ACC112 (cell line): Measurements from ENCODE around the gene BARD1.
"Not testable (repeated sequence)": the region's sequence is repeated elsewhere in the genome, so short reads cannot be mapped to it uniquely, and the experiment has no call there.

Experiments used
- H2AFZ ChIP-seq: fragments of 200-600 bp; sonication (generic); one replicate; pipeline ENCODE4 v1.6.0; 2017; ENCODE audit warnings: antibody characterized with exemption, low read length; ENCODE audit not compliant: unreplicated experiment
- H3K27ac ChIP-seq: fragments of 200-600 bp; sonication (generic); 2 replicates; pipeline ENCODE4 v1.5.1; 2014; ENCODE audit warnings: low read depth, mild to moderate bottlenecking, antibody characterized with exemption, low read length, moderate library complexity
- H3K27me3 ChIP-seq: fragments of 200-600 bp; sonication (generic); 2 replicates; pipeline ENCODE4 v1.6.1; 2014; ENCODE audit warnings: mild to moderate bottlenecking, antibody characterized with exemption, low read length, moderate library complexity, mixed read lengths; ENCODE audit not compliant: insufficient read depth
- H3K36me3 ChIP-seq: fragments of 200-600 bp; sonication (generic); 2 replicates; pipeline ENCODE4 v1.6.1; 2016; ENCODE audit warnings: mild to moderate bottlenecking, antibody characterized with exemption, low read length, moderate library complexity, mixed read lengths; ENCODE audit not compliant: insufficient read depth
- H3K4me1 ChIP-seq: fragments of 200-600 bp; sonication (generic); one replicate; pipeline ENCODE4 v1.6.1; 2016; ENCODE audit warnings: low read length, mixed read lengths; ENCODE audit not compliant: insufficient read depth, unreplicated experiment, control insufficient read depth
- H3K4me3 ChIP-seq: fragments of 200-600 bp; sonication (generic); 2 replicates; pipeline ENCODE4 v1.5.1; 2014; ENCODE audit warnings: mild to moderate bottlenecking, low read depth, low read length
- H3K79me2 ChIP-seq: fragments of 200-600 bp; sonication (generic); one replicate; pipeline ENCODE4 v1.6.0; 2016; ENCODE audit warnings: low read length; ENCODE audit not compliant: control insufficient read depth, unreplicated experiment, insufficient read depth

Gene BARD1

DNA sequence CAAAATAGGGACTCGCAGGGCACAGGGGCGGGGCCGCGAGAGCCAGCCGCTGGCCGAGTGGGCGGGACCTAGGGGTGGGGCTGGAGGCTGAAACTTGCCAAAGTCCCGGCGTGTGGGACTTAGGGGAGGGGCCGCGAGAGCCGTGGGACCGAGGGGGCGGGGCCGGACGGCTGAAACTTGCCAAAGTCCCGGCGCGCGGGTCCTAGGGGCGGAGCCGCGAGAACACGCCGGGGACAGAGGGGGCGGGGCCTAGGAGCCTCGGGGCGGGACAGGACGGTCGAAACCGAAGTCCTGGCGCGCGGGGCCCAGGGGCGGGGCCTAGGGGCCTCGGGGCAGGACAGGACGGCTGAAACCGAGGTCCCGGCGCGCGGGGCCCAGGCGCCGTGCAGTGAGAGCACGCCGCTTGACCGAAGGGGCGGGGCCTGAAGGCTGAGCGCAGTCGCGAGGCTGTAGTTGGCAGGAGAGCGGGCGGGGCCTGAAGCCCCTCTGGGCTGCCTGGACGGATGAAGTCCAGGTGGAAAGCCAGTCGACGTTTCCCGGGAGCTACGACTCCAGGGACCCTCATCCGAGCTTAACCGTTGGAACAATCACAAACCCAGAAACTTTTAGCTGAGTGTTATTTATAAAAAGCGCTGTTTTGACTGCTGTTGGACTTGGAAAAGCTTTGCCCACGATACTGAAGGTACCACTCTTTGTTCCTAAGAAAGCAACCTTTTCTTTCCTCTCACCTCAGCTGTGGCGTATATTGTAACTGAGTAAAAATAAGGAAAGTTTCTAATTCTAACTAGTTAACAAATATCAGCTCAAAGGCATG lies 475 bp upstream of the BARD1 start:
- H3K4me3 ChIP-seq, result peak overlapping the region; percentile 79
- H3K36me3 ChIP-seq, result no peaks in the 10 kb centered on the region
- peaks cover 22% of the 10 kb centered on the region for H3K4me1 ChIP-seq
- peaks cover 39% of the 10 kb centered on the region for H3K79me2 ChIP-seq
- H3K27me3 ChIP-seq, result no peaks in the 10 kb centered on the region
- H2AFZ ChIP-seq, result peak overlapping the region; percentile 93
- H3K27ac ChIP-seq, result peak overlapping the region; percentile 20

DNA sequence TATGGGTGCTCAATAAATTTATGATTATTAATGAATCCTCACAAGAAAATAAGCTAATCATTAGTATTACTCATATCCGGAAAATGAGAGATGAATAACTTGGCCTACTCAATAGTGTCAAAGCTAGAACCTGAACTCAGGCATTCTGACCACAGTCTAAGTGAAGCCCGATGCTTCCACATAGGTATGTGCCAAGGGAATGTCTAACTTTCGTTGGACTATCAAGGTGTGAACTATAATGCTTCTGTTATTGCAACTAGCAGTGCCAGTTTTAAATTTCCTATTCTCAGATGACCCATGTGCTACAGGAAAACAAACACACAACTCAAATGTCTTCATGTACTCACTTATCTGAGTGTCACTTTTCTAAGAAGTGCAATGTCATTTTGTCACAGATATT lies 1.8 kb downstream of the BARD1 start:
- Histone ChIP-seq H2AFZ (peak overlapping the region; percentile 41), H3K4me3 (peak overlapping the region; percentile 79), H3K4me1 (peaks cover 22% of the 10 kb centered on the region), H3K27me3 (no peaks in the 10 kb centered on the region), H3K79me2 (peaks cover 54% of the 10 kb centered on the region), H3K36me3 (no peaks in the 10 kb centered on the region), H3K27ac (peak overlapping the region; percentile 34)

DNA sequence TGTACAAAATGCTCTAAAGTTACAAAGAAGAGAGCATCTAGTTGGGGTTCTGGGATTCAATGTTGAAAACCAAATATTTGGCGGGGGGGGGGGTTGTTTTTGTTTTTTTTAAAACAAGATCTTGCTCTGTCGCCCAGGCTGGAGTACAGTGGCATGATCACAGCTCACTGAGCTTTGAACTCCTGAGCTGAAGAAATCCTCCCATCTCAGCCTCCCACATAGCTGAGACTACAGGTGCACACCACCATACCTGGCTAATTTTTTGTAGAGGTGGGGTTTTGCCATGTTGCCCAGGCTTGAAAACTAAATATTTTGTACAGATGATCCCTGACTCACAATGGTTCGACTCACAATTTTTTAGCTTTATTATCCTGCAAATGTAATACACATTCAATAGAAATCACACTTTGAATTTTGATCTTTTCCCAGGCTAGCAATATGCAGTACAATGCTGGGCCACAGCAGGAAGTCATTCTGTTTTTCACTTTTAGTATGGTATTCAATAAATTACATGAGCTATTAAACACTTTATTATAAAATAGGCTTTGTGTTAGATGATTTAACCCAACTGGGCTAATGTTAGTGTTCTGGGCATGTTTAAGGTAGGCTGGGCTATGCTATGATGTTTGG lies 7.6 kb downstream of the BARD1 start:
- no peak overlapping the region for H3K27ac ChIP-seq
- H3K79me2 ChIP-seq, result peaks cover 82% of the 10 kb centered on the region
- H3K36me3 ChIP-seq, result peaks cover 7% of the 10 kb centered on the region; the same call in 1 of the 2 replicates
- no peak overlapping the region for H3K4me3 ChIP-seq
- H2AFZ ChIP-seq, result no peak overlapping the region
- peaks cover 16% of the 10 kb centered on the region for H3K4me1 ChIP-seq
- H3K27me3 ChIP-seq, result no peaks in the 10 kb centered on the region

DNA sequence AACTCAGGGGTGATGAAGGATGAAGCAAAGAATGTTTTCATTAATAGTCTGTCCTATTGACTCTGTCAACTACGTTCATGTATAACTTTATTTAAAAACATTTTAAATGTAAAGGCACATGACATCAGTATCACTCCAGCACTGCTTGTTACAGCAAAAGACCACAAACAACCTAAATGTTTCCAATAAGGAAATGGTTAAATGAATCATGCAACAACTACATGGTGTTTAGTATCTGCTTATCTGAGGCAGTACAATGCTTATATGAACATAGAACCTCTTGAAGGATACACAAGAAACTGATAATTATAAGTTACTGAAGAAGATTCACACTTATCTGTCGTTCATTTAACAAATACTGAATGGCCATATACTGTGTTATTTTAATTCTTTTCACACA lies 8.4 kb downstream of the BARD1 start:
- Histone ChIP-seq H3K27ac (no peak overlapping the region), H3K4me3 (no peak overlapping the region), H3K27me3 (no peaks in the 10 kb centered on the region), H2AFZ (no peak overlapping the region), H3K4me1 (peaks cover 12% of the 10 kb centered on the region), H3K79me2 (peaks cover 79% of the 10 kb centered on the region), H3K36me3 (peaks cover 13% of the 10 kb centered on the region)

DNA sequence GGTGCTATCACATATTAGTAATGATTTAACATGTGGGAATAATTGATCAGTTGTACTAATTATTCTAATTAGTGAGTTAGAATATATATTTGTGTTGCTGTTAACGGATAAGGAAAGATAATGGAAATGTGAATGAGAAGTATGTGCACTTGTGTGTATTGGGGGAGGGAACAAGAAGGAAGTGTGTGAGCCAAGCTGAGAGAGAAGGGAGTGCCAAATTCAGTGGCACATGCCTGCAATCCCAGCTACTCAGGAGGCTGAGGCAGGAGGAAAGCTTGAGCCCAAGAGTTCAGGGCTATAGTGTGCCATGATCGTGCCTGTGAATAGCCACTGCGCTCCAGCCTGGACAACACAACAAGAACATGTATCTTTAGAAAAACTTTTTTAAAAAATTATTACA lies 9.3 kb downstream of the BARD1 start:
- Histone ChIP-seq H2AFZ (no peak overlapping the region), H3K4me3 (no peak overlapping the region), H3K79me2 (peaks cover 79% of the 10 kb centered on the region), H3K36me3 (peaks cover 22% of the 10 kb centered on the region), H3K4me1 (peaks cover 3% of the 10 kb centered on the region), H3K27me3 (no peaks in the 10 kb centered on the region), H3K27ac (no peak overlapping the region)

DNA sequence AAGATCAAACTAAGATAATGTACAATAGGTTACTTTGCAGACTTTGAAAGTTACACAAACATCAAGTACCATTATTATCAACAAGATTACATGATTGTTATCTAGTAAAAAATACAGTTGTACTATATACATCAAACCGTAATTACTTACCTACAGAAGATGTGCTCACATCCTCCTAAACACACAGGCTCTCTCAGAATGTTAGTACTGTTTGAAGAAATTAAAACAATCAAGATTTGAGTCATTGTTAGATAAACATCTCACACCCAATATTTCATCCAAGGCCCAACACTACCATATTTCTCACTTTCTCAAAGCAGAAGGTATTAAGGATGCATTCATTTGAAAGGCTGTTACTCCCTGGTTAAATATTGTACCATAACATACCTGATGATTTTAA lies 12.6 kb downstream of the BARD1 start:
- H3K79me2 ChIP-seq, result peaks cover 66% of the 10 kb centered on the region
- H3K27ac ChIP-seq, result no peak overlapping the region
- peaks cover 42% of the 10 kb centered on the region for H3K36me3 ChIP-seq
- H3K27me3 ChIP-seq, result no peaks in the 10 kb centered on the region
- no peak overlapping the region for H2AFZ ChIP-seq
- no peak overlapping the region for H3K4me3 ChIP-seq
- peaks cover 3% of the 10 kb centered on the region for H3K4me1 ChIP-seq

DNA sequence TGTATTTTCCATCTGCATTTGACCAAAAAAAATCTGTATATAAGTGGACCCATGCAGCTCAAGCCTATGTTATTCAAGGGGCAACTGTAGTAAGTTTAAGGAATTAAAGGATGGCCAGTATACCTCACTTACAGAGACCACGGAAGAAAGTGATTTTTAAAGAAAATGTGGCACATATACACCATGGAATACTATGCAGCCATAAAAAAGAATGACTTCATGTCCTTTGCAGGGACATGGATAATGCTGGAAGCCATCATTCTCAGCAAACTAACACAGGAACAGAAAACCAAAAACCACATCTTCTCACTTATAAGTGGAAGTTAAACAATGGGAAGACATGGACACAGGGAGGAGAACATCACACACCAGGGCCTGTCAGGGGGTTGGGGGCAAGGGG lies 26.3 kb downstream of the BARD1 start:
- H3K4me3 ChIP-seq, H3K27me3 ChIP-seq, H2AFZ ChIP-seq, H3K27ac ChIP-seq, H3K4me1 ChIP-seq: not testable (repeated sequence)
- Histone ChIP-seq H3K79me2 (peaks cover 20% of the 10 kb centered on the region), H3K36me3 (peaks cover 37% of the 10 kb centered on the region)

DNA sequence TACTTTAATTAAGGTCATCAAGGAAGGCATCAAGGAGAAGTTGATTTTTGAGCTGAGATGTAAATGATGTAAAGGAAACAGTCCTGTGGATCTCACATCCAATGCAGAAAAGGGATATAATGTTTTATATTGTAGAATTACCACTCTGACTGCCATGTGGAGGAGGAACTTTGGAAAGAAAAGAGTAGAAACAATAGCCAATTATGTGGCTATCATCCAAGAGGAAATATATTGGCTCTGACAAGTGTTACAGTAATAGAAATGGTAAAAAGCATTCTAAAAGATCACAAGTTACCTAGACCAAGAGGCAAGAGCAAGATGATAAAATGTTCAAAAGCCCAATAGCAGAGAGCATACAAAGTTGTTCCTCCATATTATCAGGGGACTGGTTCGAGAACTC lies 26.8 kb downstream of the BARD1 start:
- Histone ChIP-seq H3K27me3 (no peaks in the 10 kb centered on the region), H3K36me3 (peaks cover 39% of the 10 kb centered on the region), H3K79me2 (peaks cover 20% of the 10 kb centered on the region), H3K4me3 (no peak overlapping the region), H3K27ac (no peak overlapping the region), H2AFZ (no peak overlapping the region), H3K4me1 (no peaks in the 10 kb centered on the region)

DNA sequence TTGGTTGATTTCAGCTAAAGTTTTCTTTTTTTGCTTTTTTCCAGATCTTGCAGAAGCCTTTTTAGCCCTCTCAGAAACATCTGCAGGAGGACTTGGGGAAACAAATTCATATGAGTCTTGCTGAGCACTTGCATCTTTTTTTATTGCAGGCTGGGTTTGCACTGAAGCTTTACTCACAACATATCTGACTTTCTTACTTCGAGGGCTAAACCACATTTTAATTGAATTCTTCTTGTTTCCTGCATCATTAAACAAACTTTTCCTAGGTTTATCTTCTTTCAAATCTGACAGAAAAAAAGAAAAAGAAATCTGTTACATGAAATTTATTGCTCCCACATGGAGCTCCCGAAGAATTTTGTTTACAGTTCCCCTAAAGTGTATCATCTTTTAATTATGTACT lies 28.3 kb downstream of the BARD1 start:
- H3K27me3 ChIP-seq, result no peaks in the 10 kb centered on the region
- H3K79me2 ChIP-seq, result peaks cover 20% of the 10 kb centered on the region
- no peak overlapping the region for H3K4me3 ChIP-seq
- H2AFZ ChIP-seq, result no peak overlapping the region
- H3K36me3 ChIP-seq, result peaks cover 53% of the 10 kb centered on the region
- H3K4me1 ChIP-seq, result no peaks in the 10 kb centered on the region
- no peak overlapping the region for H3K27ac ChIP-seq

DNA sequence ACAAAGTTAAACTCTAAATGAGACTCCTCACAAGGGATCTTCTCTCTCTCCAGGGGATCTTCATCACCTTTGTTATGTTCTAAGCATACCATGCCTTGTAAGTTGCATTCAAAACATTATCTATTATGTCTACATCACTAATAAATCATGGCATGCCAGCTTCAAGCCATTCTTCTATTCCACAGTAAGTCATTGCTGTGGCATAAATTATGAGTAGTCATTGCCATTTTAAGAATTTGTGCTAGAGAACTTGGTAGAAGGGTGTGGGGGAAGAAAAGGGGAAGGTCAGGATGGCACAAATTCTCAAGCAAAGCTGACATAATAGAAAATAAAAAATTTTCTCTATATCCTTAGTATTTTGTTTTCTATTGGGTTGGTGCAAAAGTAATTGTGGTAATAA lies 33.5 kb downstream of the BARD1 start:
- Histone ChIP-seq H2AFZ (no peak overlapping the region), H3K79me2 (no peaks in the 10 kb centered on the region), H3K36me3 (peaks cover 55% of the 10 kb centered on the region), H3K4me1 (peaks cover 10% of the 10 kb centered on the region), H3K27ac (no peak overlapping the region), H3K27me3 (no peaks in the 10 kb centered on the region), H3K4me3 (no peak overlapping the region)

DNA sequence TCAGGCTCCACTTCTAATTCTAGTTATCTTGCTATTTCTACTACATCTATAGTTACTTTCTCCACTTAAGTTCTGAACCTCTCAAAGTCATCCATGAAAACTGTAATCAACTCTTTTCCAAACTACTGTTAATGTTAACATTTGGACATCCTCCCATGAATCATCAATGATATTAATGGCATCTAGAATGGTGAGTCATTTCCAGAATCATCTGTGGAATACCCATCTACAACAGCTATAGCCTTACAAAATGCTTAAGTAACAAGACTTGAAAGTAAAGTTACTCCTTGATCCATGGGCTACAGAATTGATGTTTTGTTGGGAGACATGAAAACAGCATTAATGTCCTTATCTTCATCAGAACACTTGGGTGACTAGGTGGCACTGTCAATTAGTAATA lies 35.4 kb downstream of the BARD1 start:
- Histone ChIP-seq H3K27me3 (no peaks in the 10 kb centered on the region), H3K36me3 (peaks cover 36% of the 10 kb centered on the region), H3K4me1 (peaks cover 10% of the 10 kb centered on the region), H3K4me3 (no peak overlapping the region), H3K79me2 (no peaks in the 10 kb centered on the region), H2AFZ (no peak overlapping the region), H3K27ac (no peak overlapping the region)
